ENCODE measurements around the gene MBOAT1.

GRCh38 chr6:20203561-20204511, 8.4 kb downstream of the MBOAT1 start:
- no peak for TF ChIP-seq EZH2 (IDR thresholded peaks at IDR 0.05)
- no peak for TF ChIP-seq POLR2AphosphoS5 (IDR thresholded peaks at IDR 0.05; ENCODE audit: borderline replicate concordance, low read depth, low read length)
